ENCODE data around the gene SNX13.

- no peak for TF ChIP-seq EZH2 (IDR thresholded peaks at IDR 0.05; ENCODE audit: borderline replicate concordance, insufficient read depth, low read depth, low read length, poor library complexity, severe bottlenecking)
- TF ChIP-seq CTCF (IDR thresholded peaks at IDR 0.05), result no peak
Measured at GRCh38 chr7:17936321-17936720, 4.0 kb downstream of the SNX13 start.
